Hepatic stellate cell (primary cell): Measurements from ENCODE around the gene CCDC183.
"Not testable (repeated sequence)": the region's sequence is repeated elsewhere in the genome, so short reads cannot be mapped to it uniquely, and the experiment has no call there.

ENCODE experiments used
- DNase-seq: peaks from one replicate; pipeline ENCODE4 v3.0.0; 2011; ENCODE audit warnings: low spot score

Gene CCDC183

DNA sequence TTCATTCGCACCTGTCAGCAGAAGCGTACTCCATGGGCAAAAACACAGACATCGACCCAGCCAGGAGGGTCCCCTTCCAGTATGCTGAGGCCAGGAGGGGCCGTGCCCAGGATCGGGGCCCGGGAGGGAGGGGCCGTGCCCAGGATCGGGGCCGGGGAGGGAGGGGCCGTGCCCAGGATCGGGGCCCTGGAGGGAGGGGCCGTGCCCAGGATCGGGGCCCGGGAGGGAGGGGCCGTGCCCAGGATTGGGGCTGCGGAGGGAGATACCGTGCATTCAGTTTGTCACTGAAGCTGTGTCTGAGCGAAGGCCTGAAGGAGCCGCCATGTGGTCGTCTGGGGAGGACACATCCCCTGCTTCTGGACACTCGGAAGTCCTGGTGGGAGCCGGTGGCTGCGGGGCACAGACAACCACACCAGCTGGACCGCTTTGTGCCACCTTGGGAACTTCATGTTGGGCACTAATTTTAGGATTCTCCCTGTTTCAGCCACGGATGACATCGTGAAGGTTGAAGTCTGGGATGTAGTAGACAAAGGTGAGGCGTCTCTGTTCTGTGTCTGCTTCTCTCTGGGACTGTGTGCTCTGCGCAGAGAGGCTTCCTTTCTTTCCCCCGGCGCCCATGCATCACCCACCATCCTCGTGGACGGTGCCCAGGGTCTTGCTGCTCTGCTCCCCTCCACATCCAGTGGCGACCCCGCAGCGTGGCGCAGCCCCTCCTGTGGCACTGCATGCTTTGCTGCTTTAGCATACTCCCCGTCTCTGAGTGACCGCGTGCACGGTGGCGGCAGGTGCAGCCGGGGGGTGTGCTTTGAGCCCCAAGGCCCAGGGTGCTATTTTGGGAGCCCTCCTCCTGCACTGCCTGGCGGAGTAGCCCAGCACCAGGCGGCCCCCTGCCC is 29.4 kb downstream of the CCDC183 start:
- no peak for DNase-seq

DNA sequence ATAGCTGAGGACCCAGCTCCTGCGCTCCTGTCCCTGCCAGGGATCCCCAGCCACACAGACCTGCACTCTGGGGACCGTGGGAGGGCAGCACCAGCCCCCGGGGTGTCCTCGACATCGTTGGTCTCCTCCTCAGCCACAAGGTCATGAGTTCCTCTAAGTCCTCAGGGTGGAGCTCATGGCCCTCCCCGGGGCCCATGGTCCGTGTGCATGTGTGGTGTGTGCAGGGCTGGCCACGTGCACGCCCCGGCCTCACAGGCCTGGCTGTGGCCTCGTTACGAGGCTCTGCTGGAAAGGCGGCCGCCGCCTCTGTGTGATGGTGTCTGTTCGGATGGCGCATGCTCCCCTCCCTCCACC is 30.0 kb downstream of the CCDC183 start:
- no peak for DNase-seq

DNA sequence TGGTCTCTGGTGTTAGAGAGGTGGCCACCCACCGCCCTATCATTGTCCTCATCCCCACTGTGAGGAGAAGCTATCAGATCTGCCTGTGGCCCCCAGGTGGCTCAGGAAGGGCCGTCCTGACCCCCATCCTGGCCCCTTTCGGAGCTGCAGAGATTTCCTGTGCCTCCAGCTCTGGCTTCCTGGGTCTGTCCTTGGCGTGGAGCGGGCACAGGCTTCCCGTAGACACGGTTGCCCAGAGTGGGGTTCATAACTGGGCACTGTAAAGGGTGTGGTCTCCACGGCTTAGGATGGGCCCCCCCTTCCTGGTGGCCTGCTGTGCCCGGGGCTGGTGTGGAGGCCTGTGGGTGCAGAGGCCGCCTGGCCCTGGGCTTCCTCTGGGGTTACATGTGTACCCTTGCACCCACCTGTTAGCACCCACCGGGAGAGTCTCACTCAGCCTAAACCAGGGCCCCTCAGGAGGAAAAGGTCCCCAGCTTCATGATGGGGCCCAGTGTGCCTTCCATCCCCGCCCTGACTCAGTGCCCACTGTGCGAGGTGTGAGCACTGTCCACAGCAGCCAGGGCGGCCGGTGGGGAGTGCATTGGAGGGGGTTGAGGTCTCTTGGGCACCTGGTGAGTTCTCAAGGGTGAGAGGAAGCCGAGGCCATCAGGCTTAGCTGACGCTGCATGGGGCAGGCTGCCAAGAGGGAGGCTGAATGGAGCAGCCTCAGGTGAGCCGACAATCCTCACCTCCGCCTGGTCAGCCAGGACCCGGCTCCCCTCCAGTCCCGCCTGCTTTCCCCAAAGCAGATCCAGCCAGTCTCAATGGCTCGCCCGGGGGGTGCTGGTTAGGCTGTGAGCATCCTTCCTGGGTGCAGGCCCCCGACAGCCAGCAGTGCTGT is 30.8 kb downstream of the CCDC183 start:
- no peak for DNase-seq

DNA sequence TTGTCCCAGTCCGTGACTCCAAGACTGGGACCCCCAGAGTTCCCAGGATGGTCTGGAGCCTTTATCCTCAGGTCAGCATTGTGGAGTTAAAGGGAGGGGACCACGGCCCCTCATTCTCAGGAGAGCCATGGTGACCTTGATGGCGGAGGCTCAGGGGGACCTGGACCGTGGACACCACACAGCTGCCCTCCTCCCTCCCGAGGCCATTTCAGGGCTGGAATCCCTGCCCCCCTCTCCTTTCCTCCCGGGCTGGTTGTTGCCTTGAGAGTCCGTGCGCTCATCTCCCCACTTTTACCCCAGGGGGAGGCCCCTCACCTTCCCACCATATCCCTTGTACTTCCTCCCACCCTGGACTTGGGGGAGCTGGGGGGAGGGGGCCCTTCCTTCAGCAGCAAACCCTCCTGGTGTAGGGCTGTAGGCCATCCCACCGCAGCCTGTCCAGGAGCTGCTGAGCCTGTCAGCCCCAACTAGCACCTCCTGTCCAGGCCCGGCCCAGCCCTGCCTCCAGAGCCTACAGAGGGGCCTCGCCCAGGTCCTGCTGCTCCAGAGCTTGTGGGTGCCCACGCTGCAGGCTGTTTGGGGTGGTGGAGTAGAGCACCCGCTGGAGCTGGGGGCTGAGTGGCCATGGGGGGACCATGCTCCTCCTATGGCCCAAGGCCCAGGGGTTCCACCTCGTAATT is 31.8 kb downstream of the CCDC183 start:
- no peak for DNase-seq

DNA sequence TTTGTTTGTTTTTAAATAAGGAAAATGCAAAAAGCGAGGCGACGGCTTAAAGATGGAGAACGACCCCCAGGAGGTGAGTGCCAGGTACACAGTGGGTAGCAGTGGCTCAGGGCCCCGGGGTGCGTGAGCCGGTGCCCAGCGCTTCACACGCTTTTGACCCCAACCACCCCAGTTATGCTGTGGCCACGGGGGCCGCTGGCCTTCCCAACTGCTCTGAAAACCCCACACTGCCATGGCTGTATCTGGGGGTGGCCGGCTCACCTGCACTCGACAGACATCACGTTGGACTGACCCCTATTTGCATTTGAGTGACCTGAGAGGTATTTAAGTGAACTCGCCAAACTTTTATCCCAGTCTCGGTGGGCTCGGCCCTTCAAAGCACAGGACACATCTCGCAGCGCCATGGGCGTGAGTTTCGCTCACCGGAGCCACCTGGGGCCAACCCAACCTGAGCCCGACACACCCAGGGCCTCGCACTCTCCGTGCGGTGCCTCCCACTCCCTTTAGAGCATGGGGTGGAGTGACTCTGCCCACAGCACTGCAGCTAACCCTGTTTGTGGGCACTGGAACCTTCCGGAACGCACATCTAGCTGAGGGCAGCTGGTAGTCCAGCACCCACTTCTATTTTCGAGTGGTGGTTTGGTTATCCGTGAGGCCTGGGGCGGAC is 32.5 kb downstream of the CCDC183 start:
- DNase-seq = no peak

DNA sequence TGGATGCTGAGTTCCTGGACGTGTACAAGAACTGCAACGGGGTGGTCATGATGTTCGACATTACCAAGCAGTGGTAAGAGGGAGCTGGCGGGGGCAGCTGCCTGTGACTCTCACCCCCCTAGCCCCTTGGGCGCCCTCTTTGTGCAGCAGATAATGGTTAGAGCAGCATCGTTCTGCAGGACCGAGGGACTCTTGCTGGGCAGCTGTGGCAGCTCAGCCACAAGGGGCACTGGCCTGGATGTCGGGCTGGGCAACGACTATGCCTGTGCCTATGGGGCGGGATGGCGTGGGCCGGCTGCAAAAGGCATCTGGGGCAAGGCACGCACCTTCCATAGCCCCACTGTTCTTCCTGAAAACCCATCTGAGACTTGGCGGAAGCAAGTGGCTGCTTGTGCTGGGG is 33.3 kb downstream of the CCDC183 start:
- DNase-seq = no peak

DNA sequence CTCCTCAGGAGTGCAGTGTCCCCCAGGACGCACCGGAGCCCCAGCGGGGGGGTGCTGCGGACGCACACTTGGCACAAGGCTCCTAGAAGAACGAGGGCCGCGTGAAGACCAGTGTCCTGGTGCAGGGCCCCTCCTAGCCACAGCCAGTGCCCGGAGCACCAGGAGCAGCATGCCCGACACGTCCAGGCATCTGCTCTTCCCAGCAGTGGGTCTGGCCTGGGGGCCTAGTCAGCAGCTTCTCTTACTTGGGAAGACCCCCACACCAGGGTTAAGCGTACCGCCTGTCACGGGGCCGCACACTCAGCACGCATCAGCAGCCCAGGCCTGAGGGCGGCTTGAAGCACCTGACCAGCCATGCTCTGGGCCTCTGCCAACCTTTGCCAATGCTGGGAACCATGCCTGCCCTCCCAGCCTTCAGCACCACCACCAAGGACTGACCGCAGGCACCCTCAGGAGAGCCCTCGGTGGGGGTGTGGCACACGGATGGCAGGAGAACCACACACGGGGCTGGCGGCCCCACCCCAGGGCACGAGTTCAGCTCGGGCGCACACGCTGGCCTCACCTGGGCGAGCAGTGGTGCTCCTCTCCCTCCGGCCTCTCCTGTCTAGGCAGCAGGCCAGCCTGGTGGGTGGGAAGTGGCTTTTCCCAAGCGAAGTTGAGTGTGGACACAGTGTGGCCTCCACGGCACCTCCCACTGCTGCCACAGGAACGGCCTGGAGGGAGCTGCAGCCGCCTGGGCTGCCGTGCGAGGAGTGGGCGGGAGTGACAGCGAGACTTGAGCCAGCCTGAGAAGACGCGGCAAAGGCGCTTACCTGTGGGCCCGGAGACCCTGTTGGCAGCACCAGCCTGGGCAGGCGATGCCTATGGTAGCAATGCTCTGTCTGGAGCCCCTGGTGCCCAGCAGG is 34.1 kb downstream of the CCDC183 start:
- no peak for DNase-seq

DNA sequence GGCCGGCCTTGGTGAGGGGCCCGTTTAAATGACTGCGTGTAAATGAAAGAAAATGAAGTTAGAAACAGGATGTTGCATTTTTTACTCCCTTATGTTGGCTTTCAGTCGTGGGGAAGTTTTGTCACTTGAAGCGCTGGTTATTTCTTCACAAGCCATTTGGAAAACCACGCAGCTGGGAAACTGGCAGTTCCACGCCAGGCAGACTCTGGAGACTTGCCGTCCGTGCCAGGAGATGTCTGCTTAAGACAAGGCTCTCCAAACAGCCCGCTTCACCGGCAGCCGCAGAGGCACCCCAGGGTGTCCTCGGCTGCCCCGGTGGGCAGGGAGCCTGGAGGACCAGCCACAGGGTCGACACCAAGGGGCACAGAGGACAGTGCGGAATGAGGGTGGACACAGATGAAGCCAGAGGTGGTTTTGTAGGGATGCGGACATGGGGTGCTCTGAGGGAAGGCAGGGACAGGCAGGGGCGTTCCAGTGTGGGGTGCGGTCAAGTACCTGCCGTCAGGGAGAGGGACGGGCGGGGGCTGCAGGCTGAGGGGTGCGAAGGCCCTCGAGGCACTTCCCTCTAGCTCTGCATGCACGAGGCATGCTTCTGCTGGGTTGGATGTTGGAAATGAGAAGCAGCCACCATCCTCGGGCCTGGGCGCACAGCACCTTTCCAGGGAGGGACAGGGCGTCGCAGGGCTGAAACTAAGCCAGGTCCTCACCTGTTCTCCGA is 35.0 kb downstream of the CCDC183 start:
- no peak for DNase-seq

DNA sequence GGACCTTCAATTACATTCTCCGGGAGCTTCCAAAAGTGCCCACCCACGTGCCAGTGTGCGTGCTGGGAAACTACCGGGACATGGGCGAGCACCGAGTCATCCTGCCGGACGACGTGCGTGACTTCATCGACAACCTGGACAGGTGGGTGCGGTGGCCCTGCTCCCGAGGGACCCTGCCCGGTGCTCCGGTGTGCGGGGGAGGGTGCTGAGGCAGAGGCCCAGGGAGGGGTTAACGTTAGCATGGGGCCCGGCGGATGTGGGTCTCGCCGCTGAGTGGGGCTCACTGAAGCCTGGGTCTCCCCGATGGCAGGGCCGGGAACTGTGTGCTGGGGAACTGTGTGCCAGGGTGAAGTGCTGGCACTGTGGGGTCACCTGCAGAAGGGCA is 35.6 kb downstream of the CCDC183 start:
- no peak for DNase-seq

DNA sequence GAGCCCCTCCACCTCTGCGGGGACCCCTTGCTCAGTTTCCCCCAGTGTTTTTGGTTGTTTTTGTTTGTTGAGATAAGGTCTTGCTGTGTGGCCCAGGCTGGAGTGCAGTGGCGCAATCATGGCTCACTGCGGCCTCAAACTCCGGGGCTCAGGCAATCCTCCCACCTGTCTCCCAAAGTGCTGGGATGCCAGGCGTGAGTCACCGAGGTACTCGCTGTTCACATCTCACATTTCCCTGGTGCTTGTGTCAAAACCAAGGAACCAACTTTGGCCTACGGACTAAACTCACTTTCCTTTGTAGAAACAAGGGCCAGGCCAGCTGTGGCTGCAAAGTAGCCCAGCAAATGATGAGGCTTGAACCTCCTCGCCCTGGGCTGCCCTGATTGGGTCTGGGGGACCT is 36.4 kb downstream of the CCDC183 start:
- no peak for DNase-seq

DNA sequence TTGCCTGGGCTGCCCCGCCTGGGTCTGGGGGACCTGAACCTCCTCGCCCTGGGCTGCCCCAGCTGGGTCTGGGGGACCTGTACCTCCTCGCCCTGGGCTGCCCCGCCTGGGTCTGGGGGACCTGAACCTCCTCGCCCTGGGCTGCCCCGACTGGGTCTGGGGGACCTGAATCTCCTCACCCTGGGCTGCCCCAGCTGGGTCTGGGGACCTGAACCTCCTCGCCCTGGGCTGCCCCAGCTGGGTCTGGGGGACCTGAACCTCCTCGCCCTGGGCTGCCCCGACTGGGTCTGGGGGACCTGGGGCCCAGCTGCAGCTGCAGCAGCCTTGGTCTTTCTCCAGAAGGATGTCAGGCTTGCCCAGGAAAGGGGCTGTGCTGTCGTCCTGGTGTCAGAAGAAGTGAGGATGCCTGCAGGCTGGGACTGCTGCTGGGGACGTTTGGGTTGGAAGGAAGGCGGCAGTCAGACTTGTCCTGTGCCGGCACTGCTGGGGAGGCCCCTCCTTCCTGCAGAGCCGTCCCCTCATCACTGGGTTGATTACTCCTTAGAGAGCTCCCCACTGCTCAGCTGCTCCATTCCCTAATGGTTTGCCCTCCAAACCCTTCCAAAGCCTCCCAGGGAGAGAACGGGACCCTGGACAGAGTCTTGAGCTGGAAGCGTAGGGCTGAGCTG is 37.4 kb downstream of the CCDC183 start:
- DNase-seq = not testable (repeated sequence)

DNA sequence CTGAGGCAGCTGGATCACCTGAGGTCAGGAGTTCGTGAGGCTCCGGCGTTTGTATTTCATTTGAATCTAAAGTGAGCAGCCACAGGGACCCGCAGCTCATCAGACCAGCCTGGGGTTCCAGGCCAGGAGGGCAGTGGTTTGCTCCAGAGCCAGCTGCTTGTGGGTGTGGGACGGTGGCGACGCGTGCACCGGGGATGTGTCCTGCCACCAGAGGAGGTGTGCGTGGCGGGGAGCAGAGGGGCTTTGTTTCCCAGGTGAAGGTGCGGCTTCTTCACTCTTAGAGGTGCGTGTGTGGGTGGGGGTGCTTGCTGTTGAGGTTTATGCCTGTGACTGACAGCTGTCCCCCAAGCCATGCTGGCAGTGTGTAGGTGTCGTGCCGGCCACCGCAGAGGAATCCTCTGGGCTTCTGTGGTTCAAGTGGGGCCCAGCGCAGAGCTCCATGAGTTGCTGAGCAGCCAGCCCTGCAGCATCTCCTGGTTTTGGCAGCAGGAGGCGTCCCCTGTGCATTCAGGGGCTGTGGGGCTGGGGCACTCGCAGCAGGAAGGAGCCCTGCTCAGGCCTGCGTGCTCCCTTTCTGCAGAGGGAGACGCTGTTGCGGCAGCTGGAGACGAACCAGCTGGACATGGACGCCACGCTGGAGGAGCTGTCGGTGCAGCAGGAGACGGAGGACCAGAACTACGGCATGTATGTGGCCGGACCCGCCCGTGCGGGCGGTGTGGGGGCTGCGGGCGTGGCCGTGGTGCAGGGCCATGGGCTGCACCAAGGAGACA is 39.2 kb downstream of the CCDC183 start:
- no peak for DNase-seq

DNA sequence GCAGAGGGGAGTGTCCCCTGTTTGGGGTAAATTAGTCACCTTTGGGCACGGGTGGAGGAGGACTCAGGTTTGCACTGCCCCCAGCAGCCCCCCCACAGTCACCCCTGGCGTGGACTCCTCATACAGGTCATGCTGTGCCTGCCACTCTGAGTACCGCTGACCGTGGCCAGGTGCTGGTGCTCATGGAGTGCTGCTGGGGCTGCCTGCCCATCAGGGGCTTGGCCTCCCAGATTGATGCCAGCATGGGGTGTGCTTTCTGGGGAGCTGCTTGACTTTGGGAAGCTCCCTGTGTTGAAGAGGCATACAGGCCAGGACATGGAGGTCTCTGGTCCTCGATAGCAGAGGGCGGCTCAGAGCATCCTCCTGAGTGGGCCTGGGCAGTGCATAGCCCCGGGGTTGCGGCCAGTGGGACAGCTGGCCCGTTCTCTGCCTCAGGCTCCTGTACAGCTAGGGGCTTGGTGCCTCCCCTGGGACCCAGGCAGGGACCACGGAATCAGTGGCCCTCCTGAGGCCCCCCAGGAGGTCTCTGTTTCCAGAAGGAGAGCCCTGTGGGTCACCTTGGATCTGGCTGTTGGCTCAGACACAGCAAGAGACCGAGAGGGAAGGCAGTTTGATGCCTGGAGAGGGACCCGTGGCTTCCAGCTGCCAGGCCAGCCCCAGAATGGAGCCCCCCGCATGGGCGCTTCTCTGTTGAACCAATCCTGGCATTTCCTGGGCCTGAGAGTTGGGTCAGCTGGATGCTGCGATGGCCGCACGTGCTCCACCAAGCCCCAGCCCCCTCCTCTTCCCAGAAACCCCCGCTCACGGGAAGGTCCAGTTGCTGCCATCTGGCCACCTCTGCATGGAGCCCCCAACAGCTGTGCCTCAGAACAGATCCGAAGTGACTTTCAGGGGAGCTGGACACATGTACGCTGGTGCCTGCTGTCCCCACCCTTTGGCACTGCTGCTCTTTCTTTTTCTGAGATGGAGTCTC is 40.1 kb downstream of the CCDC183 start:
- DNase-seq = no peak

DNA sequence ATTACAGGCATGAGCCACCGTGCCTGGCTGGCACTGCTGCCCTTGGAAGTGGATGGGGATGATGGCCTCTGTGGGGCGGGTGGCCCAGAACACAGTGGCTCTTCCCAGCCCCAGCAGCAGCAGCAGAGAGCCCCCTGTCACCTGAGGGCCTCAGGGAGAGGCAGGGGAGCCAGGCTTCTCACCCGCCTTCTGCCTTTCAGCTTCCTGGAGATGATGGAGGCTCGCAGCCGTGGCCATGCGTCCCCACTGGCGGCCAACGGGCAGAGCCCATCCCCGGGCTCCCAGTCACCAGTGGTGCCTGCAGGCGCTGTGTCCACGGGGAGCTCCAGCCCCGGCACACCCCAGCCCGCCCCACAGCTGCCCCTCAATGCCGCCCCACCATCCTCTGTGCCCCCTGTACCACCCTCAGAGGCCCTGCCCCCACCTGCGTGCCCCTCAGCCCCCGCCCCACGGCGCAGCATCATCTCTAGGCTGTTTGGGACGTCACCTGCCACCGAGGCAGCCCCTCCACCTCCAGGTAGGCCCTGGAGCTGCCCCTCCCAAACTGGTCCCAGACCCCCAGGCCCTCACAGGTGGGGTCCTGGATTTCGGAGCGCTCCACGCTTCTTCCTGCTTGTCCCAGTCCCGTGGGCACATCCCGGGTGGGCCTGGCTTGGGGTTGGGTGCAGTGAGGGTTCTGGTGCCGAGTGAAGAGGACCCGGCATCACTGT is 41.2 kb downstream of the CCDC183 start:
- DNase-seq = no peak

DNA sequence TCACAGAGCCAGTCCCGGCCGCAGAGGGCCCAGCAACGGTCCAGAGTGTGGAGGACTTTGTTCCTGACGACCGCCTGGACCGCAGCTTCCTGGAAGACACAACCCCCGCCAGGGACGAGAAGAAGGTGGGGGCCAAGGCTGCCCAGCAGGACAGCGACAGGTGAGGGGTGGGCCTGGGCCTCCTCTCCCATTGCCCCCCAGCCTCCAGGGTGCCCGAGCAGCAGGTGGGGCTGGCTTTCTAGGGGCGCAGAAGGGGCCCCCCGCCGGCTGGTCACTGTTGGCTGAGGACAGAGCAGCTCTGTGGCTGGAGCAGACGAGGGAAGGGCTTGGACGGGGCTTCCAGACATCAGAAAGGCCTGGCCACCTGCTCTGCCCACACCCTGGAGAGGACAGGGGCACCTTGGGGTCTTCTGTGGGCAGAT is 41.7 kb downstream of the CCDC183 start:
- DNase-seq = not testable (repeated sequence)

DNA sequence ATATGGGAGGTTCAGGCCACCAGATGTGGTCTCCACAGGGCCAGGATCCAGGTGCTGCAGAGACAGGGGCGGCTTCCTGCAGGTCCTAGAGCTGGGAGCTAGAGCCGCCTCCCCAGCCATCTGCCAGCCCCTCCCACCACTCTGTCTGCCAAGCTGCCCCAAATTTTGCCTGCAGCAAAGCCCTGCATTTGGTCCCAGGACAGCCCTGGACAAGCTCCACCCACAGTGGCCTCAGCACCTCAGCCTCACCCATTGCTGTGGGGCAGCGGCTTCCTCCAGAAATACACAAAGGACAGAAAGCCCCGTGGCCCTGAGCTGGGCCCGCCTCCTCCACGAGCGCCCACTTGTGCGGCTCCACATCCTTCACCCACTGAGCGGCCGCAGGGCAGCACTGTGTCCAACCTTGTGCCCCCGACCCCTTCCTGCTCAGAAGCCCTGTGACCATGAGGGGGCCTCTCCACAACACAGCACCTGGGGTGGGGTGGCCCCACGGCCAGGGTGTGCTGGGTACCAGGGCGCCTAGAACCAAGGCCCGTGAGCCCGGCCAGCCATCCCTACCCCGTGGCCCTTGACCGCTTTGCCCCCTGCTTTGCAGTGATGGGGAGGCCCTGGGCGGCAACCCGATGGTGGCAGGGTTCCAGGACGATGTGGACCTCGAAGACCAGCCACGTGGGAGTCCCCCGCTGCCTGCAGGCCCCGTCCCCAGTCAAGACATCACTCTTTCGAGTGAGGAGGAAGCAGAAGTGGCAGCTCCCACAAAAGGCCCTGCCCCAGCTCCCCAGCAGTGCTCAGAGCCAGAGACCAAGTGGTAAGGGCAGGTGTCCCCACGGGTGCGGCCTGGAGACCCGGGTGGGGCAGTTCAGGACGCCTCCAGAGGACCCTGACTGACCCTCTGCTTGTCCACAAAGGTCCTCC is 42.4 kb downstream of the CCDC183 start:
- DNase-seq = no peak
